GM19468 (cell line): ENCODE data around the gene PHLPP1.
"Not testable (repeated sequence)": the region's sequence is repeated elsewhere in the genome, so short reads cannot be mapped to it uniquely, and the experiment has no call there.

Experiments
- ATAC-seq: cut with Tn5 transposase; IDR thresholded peaks from one replicate; pipeline ENCODE4 v1.9.1; 2021; ENCODE audit warnings: mild to moderate bottlenecking, moderate library complexity, moderate number of reproducible peaks; ENCODE audit not compliant: unreplicated experiment; ENCODE audit errors: extremely low read depth

The PHLPP1 gene

GRCh38 chr18:62740650-62741049, 25.3 kb downstream of the PHLPP1 start:
- ATAC-seq, result not testable (repeated sequence)

GRCh38 chr18:62741118-62741566, 25.8 kb downstream of the PHLPP1 start:
- ATAC-seq, result no peak

GRCh38 chr18:62741584-62741983, 26.2 kb downstream of the PHLPP1 start:
- no peak for ATAC-seq

- peak; percentile 53 for ATAC-seq
Measured at GRCh38 chr18:62744076-62744968, 29.0 kb downstream of the PHLPP1 start.

GRCh38 chr18:62745089-62745751, 29.9 kb downstream of the PHLPP1 start:
- ATAC-seq, result no peak

GRCh38 chr18:62749389-62749788, 34.0 kb downstream of the PHLPP1 start:
- no peak for ATAC-seq

GRCh38 chr18:62751341-62751821, 36.0 kb downstream of the PHLPP1 start:
- no peak for ATAC-seq

GRCh38 chr18:62751977-62752376, 36.6 kb downstream of the PHLPP1 start:
- ATAC-seq, result no peak

- no peak for ATAC-seq
Measured at GRCh38 chr18:62754026-62754425, 38.7 kb downstream of the PHLPP1 start.

- no peak for ATAC-seq
Measured at GRCh38 chr18:62755454-62755853, 40.1 kb downstream of the PHLPP1 start.

- no peak for ATAC-seq
Measured at GRCh38 chr18:62755946-62756345, 40.6 kb downstream of the PHLPP1 start.

- no peak for ATAC-seq
Measured at GRCh38 chr18:62757399-62758010, 42.2 kb downstream of the PHLPP1 start.

- ATAC-seq, result no peak
Measured at GRCh38 chr18:62758591-62758990, 43.2 kb downstream of the PHLPP1 start.

GRCh38 chr18:62759704-62760402, 44.5 kb downstream of the PHLPP1 start:
- no peak for ATAC-seq

GRCh38 chr18:62760403-62760734, 45.0 kb downstream of the PHLPP1 start:
- no peak for ATAC-seq

GRCh38 chr18:62763101-62763521, 47.8 kb downstream of the PHLPP1 start:
- no peak for ATAC-seq

GRCh38 chr18:62766266-62766665, 50.9 kb downstream of the PHLPP1 start:
- no peak for ATAC-seq

GRCh38 chr18:62767321-62767720, 52.0 kb downstream of the PHLPP1 start:
- no peak for ATAC-seq

GRCh38 chr18:62767836-62768557, 52.7 kb downstream of the PHLPP1 start:
- ATAC-seq, result no peak

- ATAC-seq, result no peak
Measured at GRCh38 chr18:62768558-62768943, 53.2 kb downstream of the PHLPP1 start.
